Mesothelial cell of epicardium (in vitro differentiated cells): ENCODE measurements around the gene HEATR5B. TPM values are rescaled to one million over a fixed set of nuclear protein-coding genes. Genes with fewer than 3 reads are reported as not detected.

Source experiments
- DNase-seq, 2 experiments: peaks; one replicate each; pipeline ENCODE4 v3.0.0; 2021; ENCODE audit warnings: low spot score in 2 of 2; ENCODE audit not compliant: unreplicated experiment in 2 of 2
- H3K27ac Mint-ChIP-seq: 2 replicates; pipeline ENCODE4 v1.8.0; 2021; ENCODE audit warnings: mixed read lengths
- H3K27me3 Mint-ChIP-seq: 2 replicates; pipeline ENCODE4 v1.8.0; 2021; ENCODE audit warnings: low read depth, mixed read lengths
- H3K36me3 Mint-ChIP-seq: 2 replicates; pipeline ENCODE4 v1.8.0; 2021; ENCODE audit warnings: mixed read lengths
- H3K4me1 Mint-ChIP-seq: 2 replicates; pipeline ENCODE4 v1.8.0; 2021; ENCODE audit warnings: mixed read lengths
- H3K4me3 Mint-ChIP-seq: 2 replicates; pipeline ENCODE4 v1.8.0; 2021; ENCODE audit warnings: mild to moderate bottlenecking, moderate library complexity, mixed read lengths
- H3K9me3 Mint-ChIP-seq: 2 replicates; pipeline ENCODE4 v1.8.0; 2021; ENCODE audit warnings: mixed read lengths
- CTCF ChIP-seq: fragments of 200-600 bp; sonication (generic); IDR thresholded peaks from one replicate; pipeline ENCODE4 v1.5.0; 2021; ENCODE audit warnings: antibody characterized with exemption; ENCODE audit not compliant: unreplicated experiment
- total RNA-seq: library from RNA; stranded (reverse); gene quantifications from 3 replicates; pipeline ENCODE4 v1.2.1, GENCODE V29; 2021

HEATR5B gene
- total RNA-seq, 1 donor from 2014 or later: 22.7 TPM

GRCh38 chr2:36966370-36967235 lies 117.6 kb downstream of the HEATR5B start, which contains the start of gene STRN:
STRN (minus strand) TSS chr2:36966536; CDS start chr2:36966463, 73 bp downstream.
- peaks cover 52% of the 10 kb centered on the region for H3K4me1 Mint-ChIP-seq
- peak; percentile 89 to 96 for DNase-seq
- no peaks in the 10 kb centered on the region for H3K36me3 Mint-ChIP-seq

GRCh38 chr2:36965751-36966369 lies 118.3 kb downstream of the HEATR5B start:
- Mint-ChIP-seq H3K4me1 (peaks cover 56% of the 10 kb centered on the region), H3K36me3 (no peaks in the 10 kb centered on the region), H3K4me3 (peak overlapping the region; percentile 96), H3K9me3 (no peaks in the 10 kb centered on the region), H3K27me3 (no peaks in the 10 kb centered on the region), H3K27ac (peak overlapping the region; percentile 97)
- peak; percentile 46 to 50 for DNase-seq
- no peak for TF ChIP-seq CTCF

More at GRCh38 chr2:36966370-36967235, 117.6 kb downstream of the HEATR5B start, which contains the start of gene STRN:
- Mint-ChIP-seq H3K27me3 (no peaks in the 10 kb centered on the region), H3K4me3 (peak within 1 kb of the TSS; percentile 96), H3K27ac (peak within 1 kb of the TSS; percentile 98), H3K9me3 (no peaks in the 10 kb centered on the region)
- no peak for TF ChIP-seq CTCF

GRCh38 chr2:36965206-36965605 lies 119.0 kb downstream of the HEATR5B start:
- DNase-seq: no peak
- no peak for TF ChIP-seq CTCF
- peaks cover 60% of the 10 kb centered on the region for H3K4me1 Mint-ChIP-seq
- H3K9me3 Mint-ChIP-seq: no peaks in the 10 kb centered on the region
- H3K27me3 Mint-ChIP-seq: no peaks in the 10 kb centered on the region
- peak overlapping the region; percentile 97 for H3K27ac Mint-ChIP-seq
- peak overlapping the region; percentile 96 for H3K4me3 Mint-ChIP-seq
- no peaks in the 10 kb centered on the region for H3K36me3 Mint-ChIP-seq

- no peaks in the 10 kb centered on the region for H3K36me3 Mint-ChIP-seq
- peaks cover 63% of the 10 kb centered on the region for H3K4me1 Mint-ChIP-seq
- no peak for TF ChIP-seq CTCF
- no peaks in the 10 kb centered on the region for H3K9me3 Mint-ChIP-seq
- peak overlapping the region; percentile 97 for H3K27ac Mint-ChIP-seq
- no peak for DNase-seq
- peak overlapping the region; percentile 96 for H3K4me3 Mint-ChIP-seq
- no peaks in the 10 kb centered on the region for H3K27me3 Mint-ChIP-seq
Observed at GRCh38 chr2:36964496-36965058, 119.6 kb downstream of the HEATR5B start.

- no peak for DNase-seq
- peak overlapping the region; percentile 97 for H3K27ac Mint-ChIP-seq
- no peak for TF ChIP-seq CTCF
- H3K27me3 Mint-ChIP-seq: no peaks in the 10 kb centered on the region
- no peaks in the 10 kb centered on the region for H3K9me3 Mint-ChIP-seq
- peaks cover 68% of the 10 kb centered on the region for H3K4me1 Mint-ChIP-seq
- H3K4me3 Mint-ChIP-seq: peak overlapping the region; percentile 11
- H3K36me3 Mint-ChIP-seq: no peaks in the 10 kb centered on the region
Observed at GRCh38 chr2:36963734-36964133, 120.4 kb downstream of the HEATR5B start.
